Coronary artery (tissue), 2 donors: ENCODE measurements around the gene CCSER1.

ENCODE experiments used
- DNase-seq: peaks from one replicate; pipeline ENCODE4 v3.0.0-alpha.2; 2017; ENCODE audit warnings: low spot score
- H3K27ac ChIP-seq, 2 donors: fragments of 200-600 bp; sonication (generic); one replicate each; pipeline ENCODE4 v1.5.1; 2016 to 2019
- H3K4me3 ChIP-seq: fragments of 200-600 bp; sonication (generic); 2 replicates; pipeline ENCODE4 v1.5.1; 2016; ENCODE audit warnings: mild to moderate bottlenecking, moderate library complexity
- CTCF ChIP-seq: fragments of 200-600 bp; sonication (generic); IDR thresholded peaks from one replicate; pipeline ENCODE4 v1.5.1; 2019; ENCODE audit warnings: antibody characterized with exemption

CCSER1 gene

GRCh38 chr4:90148574-90149148 is 21.5 kb downstream of the CCSER1 start:
- DNase-seq = no peak
- TF ChIP-seq CTCF = no peak
- Histone ChIP-seq H3K27ac (no peak overlapping the region), H3K4me3 (no peak overlapping the region)

- TF ChIP-seq CTCF = no peak
- Histone ChIP-seq H3K27ac (no peak overlapping the region), H3K4me3 (no peak overlapping the region)
- DNase-seq = no peak
These were observed 24.8 kb downstream of the CCSER1 start for GRCh38 chr4:90152024-90152423.

- H3K4me3 ChIP-seq = no peak overlapping the region
- no peak for DNase-seq
- no peak for TF ChIP-seq CTCF
- H3K27ac ChIP-seq = no peak overlapping the region
These were observed 32.0 kb downstream of the CCSER1 start for GRCh38 chr4:90159193-90159592.

- TF ChIP-seq CTCF = no peak
- Histone ChIP-seq H3K27ac (no peak overlapping the region), H3K4me3 (no peak overlapping the region)
- no peak for DNase-seq
These were observed 32.9 kb downstream of the CCSER1 start for GRCh38 chr4:90160044-90160443.

- DNase-seq = no peak
- TF ChIP-seq CTCF = no peak
- no peak overlapping the region for H3K27ac ChIP-seq
- H3K4me3 ChIP-seq = no peak overlapping the region
These were observed 35.4 kb downstream of the CCSER1 start for GRCh38 chr4:90162566-90162965.

GRCh38 chr4:90163872-90164271 is 36.7 kb downstream of the CCSER1 start:
- Histone ChIP-seq H3K27ac (no peak overlapping the region), H3K4me3 (no peak overlapping the region)
- no peak for TF ChIP-seq CTCF
- no peak for DNase-seq

- no peak overlapping the region for H3K27ac ChIP-seq
- DNase-seq = no peak
- no peak for TF ChIP-seq CTCF
- no peak overlapping the region for H3K4me3 ChIP-seq
These were observed 38.7 kb downstream of the CCSER1 start for GRCh38 chr4:90165883-90166282.
